Putamen (tissue), 1 donor: ENCODE data around the gene CYRIA.

Experiments
- DNase-seq: peaks from one replicate; pipeline ENCODE4 v3.0.0-alpha.2; 2016; ENCODE audit warnings: low spot score

The CYRIA gene

DNA sequence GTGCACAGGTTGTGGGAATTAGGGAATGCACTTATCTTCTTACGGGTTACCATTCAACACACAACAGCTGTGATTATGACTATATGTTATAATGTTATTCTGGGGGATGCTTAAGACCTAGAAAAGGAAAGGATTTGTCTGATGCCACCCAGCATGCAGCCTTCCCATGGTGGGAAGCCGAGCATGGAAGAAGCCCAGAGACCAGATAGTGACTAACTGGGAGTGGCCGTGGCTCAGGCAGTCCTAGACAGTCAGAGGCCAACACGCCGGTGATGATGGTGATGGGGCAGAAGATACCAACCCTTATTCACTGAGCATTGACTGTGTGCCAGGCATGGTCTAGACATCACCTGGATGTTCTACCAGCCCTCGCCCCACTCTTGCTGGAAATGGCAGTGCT, 35.9 kb downstream of the CYRIA start:
- no peak for DNase-seq

DNA sequence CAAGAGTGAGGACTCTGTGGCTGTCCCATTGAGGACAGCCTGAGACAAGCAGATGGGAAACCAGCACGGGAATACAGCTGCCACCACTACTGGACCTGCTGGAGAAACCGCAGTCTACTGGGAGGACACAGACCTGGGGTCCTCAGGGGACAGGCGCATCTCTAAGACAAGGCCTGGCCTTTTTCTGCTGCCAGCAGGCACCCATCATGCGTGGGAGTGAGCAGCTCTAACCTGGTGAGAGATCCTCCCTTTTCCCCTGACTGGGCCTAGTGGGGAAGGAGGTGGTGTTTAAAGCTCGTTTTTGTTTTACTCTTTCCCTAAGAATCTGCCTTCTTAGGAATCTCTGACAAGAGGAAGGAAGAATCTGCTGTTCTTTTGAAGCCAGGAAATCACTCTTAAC, 36.6 kb downstream of the CYRIA start:
- no peak for DNase-seq

DNA sequence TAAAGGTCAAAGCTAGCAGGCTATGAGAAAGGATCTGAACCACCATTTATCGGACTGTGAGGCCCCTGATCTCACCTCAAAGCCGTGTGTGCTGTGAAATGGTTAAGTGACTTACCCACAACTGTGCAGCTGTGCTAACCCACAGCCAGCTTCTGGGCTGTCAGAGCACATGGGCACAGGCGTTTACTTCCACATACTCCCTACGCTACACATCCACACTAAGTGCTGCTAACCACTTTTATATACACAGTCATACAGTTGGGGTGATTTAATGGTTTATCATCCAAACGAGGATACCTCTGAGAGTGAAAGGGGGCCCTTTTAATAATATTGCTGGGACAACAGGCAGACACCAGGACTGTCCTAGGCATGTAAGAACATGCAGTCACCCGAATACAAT, 37.3 kb downstream of the CYRIA start:
- no peak for DNase-seq

DNA sequence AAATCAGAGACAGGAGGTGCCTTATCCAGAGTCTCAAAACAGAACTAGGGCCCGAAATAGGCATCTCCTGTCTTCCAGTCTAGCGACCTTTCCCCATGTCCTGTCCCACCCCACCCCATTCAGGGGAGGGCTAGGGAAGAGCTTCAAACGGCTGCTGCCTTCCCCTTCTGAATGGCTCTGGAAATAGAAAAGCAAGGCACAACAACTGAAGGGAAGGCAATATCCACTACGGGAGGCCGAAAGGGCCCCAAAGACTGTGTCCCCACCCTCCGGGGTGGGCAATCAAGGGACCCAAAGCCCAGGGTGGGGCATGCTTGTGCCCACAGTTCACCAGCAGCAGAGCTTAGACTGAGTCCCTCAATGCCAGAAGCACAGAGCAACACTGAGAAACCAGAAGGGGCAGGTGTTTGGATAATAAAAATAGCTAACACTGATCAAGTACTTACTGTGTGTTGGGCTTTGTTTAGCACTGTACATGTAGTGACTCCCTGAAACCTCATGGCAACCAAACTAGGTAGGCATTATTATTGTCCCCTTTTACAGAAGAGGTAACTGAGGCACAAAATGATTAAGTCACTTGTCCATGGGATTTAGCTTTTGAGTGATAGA, 38.5 kb downstream of the CYRIA start:
- DNase-seq = no peak

DNA sequence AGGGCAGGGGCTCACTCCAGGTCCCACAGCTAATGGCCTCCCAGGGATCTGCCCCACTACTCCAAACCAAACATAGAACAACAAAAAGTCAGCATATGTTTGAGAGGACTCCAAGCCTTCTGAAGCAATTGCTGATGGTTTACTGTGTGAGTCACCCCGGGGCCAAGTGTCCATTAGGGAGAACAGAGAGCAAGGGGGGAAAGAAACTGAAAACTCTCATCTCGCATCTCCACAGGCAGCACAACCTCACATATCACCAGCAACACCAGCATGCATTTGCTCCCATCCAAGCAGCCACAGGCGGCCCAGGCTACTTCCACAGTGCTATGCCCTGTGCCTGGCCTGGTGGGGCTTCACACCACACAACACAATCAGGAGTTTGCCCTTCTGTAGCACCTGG, 39.1 kb downstream of the CYRIA start:
- no peak for DNase-seq

DNA sequence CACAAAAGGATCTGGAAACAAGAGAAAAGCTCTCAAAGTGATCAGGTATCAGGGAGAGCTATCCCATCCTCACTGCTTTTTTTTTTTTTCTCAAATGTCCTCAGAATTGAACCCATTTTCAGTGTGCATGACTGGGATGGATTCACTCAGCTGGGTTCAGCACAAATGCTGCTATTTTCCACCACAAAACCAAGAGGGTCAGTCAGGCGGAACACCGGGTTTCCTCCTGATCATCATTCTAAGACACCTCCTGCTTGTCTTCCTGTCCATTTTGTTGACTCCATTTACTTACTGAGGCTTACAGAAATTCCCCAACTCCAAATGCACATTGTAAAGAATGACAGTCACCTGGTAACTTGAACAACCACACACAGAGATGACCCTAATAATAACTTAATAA, 39.9 kb downstream of the CYRIA start:
- no peak for DNase-seq

DNA sequence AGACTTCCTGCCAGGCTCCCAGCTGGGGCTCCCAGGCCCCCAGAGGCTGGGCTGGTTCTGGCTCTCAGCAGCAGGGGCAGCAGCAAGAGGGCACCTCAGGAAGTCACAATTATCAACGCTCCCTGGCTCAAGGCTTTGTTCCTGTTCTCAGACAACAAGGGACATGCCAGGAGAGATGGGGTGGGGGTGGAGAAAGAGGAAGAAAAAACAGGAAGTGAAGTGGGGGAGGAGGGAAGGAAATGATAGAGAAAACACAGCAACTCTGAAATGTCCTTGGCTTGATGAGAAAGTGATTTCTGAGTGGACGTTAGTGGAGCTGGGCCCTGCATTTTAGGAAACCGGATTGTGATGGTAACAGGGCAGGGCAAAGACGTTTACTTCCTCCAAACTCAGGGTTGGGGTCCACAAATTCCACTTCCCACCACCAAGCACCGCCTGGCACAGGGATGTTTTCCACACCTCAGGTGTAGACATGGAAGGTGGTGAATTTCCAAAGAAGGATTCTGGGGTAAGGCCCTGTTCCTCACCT, 40.4 kb downstream of the CYRIA start:
- DNase-seq = no peak

DNA sequence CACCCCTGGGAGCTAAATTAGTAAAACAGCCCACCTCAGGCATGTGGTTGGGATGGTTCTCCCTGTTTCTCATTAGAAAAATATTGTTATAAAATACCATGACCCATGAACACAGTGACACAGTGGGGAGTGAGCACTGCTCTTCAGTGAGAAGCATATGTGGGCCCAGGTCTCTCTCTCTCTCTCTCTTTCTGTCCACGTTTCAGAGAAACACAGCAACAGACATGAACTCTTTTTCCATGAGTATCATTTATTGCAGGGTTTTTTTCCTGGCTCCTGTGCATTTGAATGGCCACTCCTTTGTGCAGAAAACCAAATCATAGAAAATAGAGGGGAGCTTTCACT, 41.2 kb downstream of the CYRIA start:
- DNase-seq = no peak

DNA sequence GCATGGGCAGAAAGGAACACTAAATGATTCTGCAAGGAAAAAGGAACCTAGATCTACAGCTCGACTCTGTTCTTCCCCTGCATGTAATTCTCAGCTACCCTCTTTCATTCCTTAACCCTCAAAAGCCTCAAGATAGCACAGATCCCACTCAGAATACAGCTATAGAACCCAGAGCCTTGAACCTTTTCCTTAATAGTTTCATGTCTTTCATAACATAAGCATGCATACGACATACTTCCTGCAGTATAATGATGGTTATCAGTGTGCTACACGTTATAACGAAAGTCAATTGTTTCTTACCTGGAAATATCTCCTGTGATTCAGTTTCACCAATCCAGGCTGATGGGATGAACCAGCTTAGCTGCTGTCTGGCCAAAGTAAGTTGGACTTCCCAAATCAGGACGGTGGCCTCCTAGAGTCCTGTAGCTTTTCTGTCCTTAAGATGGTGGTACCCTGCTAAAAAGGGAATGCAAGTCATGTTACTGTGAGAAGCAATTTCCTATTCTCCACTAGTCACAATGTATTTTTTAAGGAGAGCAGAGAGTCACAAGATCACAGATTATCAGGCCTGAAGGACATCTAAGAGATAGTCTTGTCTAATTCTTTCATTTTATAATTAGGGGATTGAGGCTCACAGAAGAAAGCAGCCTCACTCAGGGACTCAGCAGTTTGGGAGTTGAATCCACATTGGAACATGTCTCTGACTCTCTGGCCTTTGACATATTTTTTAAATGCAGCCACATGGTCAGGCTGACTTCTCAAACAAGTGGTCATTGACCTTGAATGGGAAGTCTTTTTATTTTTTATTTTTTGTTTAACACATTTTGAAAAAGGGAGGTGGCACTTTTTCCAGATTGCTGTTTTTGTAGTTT, 41.8 kb downstream of the CYRIA start:
- DNase-seq = no peak

DNA sequence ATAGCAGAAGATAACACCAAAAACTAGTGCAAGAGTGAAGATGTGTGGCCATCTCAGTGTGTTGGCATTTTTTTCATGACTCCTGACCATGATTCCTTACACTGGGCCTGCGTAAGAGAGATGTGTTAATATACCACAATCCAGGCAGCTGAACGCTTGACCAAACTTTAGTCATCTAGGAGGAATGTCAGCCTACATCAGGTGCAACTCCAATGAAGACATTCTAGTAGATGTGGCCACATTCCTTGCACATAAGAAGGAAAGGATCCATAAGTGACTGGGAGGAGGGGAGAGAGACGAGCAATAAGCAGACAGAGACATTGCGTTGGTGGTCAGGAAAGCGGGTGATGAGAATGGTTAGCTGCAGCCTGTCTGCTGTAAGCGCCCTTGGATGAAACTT, 42.6 kb downstream of the CYRIA start:
- DNase-seq = no peak

DNA sequence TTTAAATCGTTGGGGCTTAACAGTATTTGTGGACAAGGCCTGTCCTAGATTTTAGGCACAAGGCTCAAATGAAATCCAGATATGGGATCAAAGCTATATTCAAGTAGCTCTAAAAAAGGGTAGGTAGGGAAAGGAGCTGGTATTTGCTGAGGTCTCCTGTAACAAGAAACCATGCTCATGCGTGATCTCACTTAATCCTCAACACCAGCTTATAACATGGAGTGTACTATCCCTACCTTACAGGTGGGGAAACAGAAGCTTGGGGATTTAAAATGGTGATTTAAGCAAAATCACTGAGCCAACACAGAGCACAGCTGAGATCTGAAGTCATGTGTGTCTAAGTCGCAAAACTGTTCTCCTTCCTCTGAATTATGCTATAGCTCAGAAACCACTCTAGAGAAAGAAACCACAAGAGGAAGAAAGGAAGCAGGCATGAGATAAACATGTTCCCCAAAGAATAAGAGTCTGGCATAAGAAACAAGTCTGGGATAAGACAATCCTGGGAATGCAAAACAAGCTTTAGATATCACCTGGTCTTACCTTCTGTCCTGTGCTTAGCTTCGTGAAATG, 43.1 kb downstream of the CYRIA start:
- no peak for DNase-seq

DNA sequence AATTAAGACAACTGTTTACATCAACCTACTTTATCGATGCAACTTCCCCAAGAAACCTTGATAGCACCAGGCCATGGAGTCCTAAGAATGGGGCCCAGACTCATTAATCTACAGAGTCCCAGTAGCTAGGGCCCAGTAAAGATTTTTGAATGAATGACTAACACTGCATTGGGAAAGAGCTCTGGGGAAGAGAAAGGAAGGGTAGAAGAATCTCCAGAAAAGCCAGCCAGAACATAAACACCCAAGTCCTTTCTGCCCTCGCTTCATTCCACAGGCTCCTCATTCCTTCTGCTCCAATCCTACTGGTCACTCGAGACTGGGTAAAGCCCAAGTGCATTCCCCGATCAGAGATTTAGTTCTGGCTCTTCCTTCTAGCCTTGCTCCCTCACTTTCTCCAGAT, 44.3 kb downstream of the CYRIA start:
- DNase-seq = no peak

DNA sequence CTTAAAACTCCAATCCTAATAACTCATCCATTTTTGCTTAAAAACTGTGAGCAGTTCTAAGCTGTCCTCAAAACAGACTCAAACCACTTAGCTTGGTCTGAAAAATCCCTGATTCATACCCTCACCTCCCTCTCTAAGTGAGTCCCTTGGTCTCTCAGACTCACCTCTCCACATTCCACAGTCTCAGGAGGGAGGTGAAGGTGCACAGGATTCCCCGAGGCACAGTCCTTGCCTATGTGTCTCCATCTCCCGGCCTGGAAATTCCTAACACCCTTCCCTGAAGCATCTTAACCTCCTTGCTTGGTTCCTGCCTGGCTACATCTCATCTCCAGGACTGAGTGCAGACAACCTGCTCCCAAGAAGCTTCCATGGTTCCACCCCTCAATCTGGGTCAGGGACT, 45.0 kb downstream of the CYRIA start:
- DNase-seq = no peak

DNA sequence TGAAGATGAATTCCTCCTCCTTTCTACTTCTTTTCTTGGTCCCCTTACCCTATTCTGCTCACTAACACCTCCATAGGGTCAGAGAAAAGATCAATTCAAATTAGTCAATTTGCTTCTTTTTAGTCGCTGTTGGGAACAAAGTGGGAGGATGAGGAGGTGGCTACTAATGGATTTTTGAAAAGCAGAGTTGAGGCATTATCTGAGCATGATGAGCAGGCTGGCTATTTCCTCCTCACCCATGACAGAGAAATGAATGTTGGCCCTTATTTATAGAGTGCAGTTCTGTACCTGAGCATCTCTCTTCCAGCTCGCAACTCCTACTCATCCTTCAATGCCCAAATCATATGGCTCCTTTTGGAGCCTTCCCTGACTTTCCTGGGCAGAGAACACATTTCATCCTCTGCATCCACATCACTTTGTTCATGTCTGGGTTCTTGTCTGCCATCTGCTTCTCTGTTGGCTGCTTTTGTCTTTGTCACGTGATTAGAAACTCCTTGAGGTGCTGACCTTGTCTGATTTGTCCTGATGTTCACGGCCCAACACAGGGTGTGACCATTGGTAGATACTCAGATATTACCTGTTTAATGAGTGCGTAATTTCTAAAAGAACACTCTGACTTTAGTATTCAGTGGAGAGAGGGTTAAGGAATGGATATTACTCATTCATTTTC, 45.9 kb downstream of the CYRIA start:
- DNase-seq = no peak

DNA sequence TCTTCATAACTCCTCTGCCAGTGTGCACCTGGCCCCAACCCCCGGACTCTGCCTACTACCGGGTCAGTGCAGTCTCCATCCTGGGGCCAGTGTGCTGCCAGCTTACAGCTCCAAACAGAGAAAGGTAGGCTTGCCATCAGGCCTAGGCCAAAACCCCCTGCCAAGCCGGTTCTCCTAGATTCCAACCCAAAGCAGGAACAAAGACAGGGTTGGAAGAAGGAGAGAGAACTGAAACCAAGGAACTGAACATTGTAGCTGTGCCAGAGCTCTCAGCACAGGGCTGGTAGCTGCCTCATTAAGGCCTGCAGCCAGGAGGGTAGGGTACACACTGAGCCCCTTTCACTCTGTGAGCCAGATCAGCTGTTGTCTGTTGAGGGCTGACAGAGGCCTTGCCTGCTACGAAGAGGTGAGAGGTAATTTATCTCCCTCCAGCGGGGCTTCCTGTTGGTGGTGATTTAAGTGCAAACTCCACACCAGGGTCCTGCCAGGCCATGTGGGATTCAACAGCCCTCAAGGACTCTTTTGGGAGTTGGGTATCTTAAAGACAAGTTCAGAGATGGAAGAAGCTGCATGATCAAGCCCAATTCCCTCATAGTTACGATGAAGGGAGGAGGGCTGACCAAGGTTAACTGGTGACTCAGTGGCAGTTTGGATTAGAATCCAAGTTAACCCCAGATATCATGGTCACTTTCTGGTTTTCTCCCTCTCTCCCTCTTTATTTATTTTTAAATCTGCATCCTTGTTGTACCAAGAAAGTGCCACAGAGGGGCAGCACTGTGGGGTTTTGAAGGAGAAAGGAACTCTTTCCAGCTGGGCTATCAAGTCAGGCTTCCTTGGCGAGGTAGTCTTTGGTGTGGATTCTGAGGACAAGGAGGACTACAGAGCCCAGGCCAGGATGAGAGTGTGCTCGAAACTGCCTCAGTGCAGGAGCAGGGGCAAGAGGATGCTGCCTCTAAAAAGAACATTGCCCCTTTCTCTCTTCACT, 48.1 kb downstream of the CYRIA start:
- DNase-seq = no peak
